ENCODE results near the gene TPMT.
A peak's percentile ranks its signal among the peaks of the same experiment; 100 is the strongest.

Gene TPMT

DNA sequence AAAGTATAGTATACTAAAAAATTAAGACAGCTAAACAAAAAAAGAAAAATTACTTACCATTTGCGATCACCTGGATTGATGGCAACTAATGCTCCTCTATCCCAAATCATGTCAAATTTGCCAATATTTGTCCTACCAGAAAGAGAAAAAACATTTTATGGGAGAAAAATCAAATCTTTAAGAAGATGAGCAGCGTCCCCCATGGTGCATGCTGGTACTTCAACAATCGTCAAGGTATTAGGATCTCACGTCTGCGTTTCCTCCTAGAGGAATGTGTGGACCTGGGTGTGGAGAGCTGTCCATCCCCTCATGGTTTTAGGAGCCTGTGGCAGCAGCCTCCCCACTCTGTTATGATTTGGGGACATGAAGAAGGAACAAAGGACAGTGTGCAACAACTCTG lies 16.0 kb downstream of the TPMT start:
- Histone ChIP-seq H3K9me3 (ENCODE audit: control insufficient read depth, insufficient read depth, low read depth, low read length) (no peaks in the 10 kb centered on the region), H3K4me3 (ENCODE audit: low read depth, low read length) (no peak overlapping the region), H3K27me3 (ENCODE audit: control insufficient read depth, insufficient read depth, low read length) (no peaks in the 10 kb centered on the region), H3K36me3 (ENCODE audit: control insufficient read depth, insufficient read depth, low read length) (peaks cover 44% of the 10 kb centered on the region), H3K9ac (ENCODE audit: low read length) (no peak overlapping the region), H3K27ac (ENCODE audit: low read depth, low read length) (no peak overlapping the region), H3K4me1 (ENCODE audit: control insufficient read depth, insufficient read depth, low read length) (peaks cover 8% of the 10 kb centered on the region)

- Histone ChIP-seq H3K4me1 (ENCODE audit: control insufficient read depth, insufficient read depth, low read length) (no peaks in the 10 kb centered on the region), H3K27ac (ENCODE audit: low read depth, low read length) (no peak overlapping the region), H3K36me3 (ENCODE audit: control insufficient read depth, insufficient read depth, low read length) (peaks cover 40% of the 10 kb centered on the region), H3K27me3 (ENCODE audit: control insufficient read depth, insufficient read depth, low read length) (no peaks in the 10 kb centered on the region), H3K9ac (ENCODE audit: low read length) (no peak overlapping the region), H3K9me3 (ENCODE audit: control insufficient read depth, insufficient read depth, low read depth, low read length) (no peaks in the 10 kb centered on the region), H3K4me3 (ENCODE audit: low read depth, low read length) (no peak overlapping the region)
These were observed 18.6 kb downstream of the TPMT start for GRCh38 chr6:18136260-18136659.

- H3K9me3 ChIP-seq (ENCODE audit: control insufficient read depth, insufficient read depth, low read depth, low read length) = no peaks in the 10 kb centered on the region
- H3K4me3 ChIP-seq (ENCODE audit: low read depth, low read length) = no peak overlapping the region
- no peak overlapping the region for H3K27ac ChIP-seq (ENCODE audit: low read depth, low read length)
- no peak overlapping the region for H3K9ac ChIP-seq (ENCODE audit: low read length)
- no peaks in the 10 kb centered on the region for H3K4me1 ChIP-seq (ENCODE audit: control insufficient read depth, insufficient read depth, low read length)
- peaks cover 42% of the 10 kb centered on the region for H3K36me3 ChIP-seq (ENCODE audit: control insufficient read depth, insufficient read depth, low read length)
- H3K27me3 ChIP-seq (ENCODE audit: control insufficient read depth, insufficient read depth, low read length) = no peaks in the 10 kb centered on the region
These were observed 19.7 kb downstream of the TPMT start for GRCh38 chr6:18135171-18135570.

GRCh38 chr6:18132346-18132745 lies 22.5 kb downstream of the TPMT start:
- Histone ChIP-seq H3K4me1 (ENCODE audit: control insufficient read depth, insufficient read depth, low read length) (no peaks in the 10 kb centered on the region), H3K27ac (ENCODE audit: low read depth, low read length) (no peak overlapping the region), H3K36me3 (ENCODE audit: control insufficient read depth, insufficient read depth, low read length) (peaks cover 25% of the 10 kb centered on the region), H3K4me3 (ENCODE audit: low read depth, low read length) (no peak overlapping the region), H3K9me3 (ENCODE audit: control insufficient read depth, insufficient read depth, low read depth, low read length) (no peaks in the 10 kb centered on the region), H3K27me3 (ENCODE audit: control insufficient read depth, insufficient read depth, low read length) (no peaks in the 10 kb centered on the region), H3K9ac (ENCODE audit: low read length) (no peak overlapping the region)

- peaks cover 18% of the 10 kb centered on the region for H3K27me3 ChIP-seq (ENCODE audit: control insufficient read depth, insufficient read depth, low read length)
- H3K9me3 ChIP-seq (ENCODE audit: control insufficient read depth, insufficient read depth, low read depth, low read length) = no peaks in the 10 kb centered on the region
- H3K4me3 ChIP-seq (ENCODE audit: low read depth, low read length) = no peak overlapping the region
- H3K4me1 ChIP-seq (ENCODE audit: control insufficient read depth, insufficient read depth, low read length) = no peaks in the 10 kb centered on the region
- peaks cover 4% of the 10 kb centered on the region for H3K36me3 ChIP-seq (ENCODE audit: control insufficient read depth, insufficient read depth, low read length)
- H3K27ac ChIP-seq (ENCODE audit: low read depth, low read length) = no peak overlapping the region
- no peak overlapping the region for H3K9ac ChIP-seq (ENCODE audit: low read length)
These were observed 28.8 kb downstream of the TPMT start for GRCh38 chr6:18126121-18126520.

GRCh38 chr6:18122128-18123093 lies 32.5 kb downstream of the TPMT start, which contains the start of gene NHLRC1:
TSS of gene NHLRC1 (minus strand) at chr6:18122677. CDS start at chr6:18122606, 71 bp downstream.
- Histone ChIP-seq H3K36me3 (ENCODE audit: control insufficient read depth, insufficient read depth, low read length) (no peaks in the 10 kb centered on the region), H3K9ac (ENCODE audit: low read length) (peak within 1 kb of the TSS; percentile 61), H3K4me1 (ENCODE audit: control insufficient read depth, insufficient read depth, low read length) (no peaks in the 10 kb centered on the region), H3K9me3 (ENCODE audit: control insufficient read depth, insufficient read depth, low read depth, low read length) (no peaks in the 10 kb centered on the region), H3K4me3 (ENCODE audit: low read depth, low read length) (peak within 1 kb of the TSS; percentile 59), H3K27ac (ENCODE audit: low read depth, low read length) (no peak within 1 kb of the TSS), H3K27me3 (ENCODE audit: control insufficient read depth, insufficient read depth, low read length) (peaks cover 20% of the 10 kb centered on the region)

GRCh38 chr6:18121580-18122127 lies 33.2 kb downstream of the TPMT start:
- Histone ChIP-seq H3K27ac (ENCODE audit: low read depth, low read length) (no peak overlapping the region), H3K4me3 (ENCODE audit: low read depth, low read length) (peak overlapping the region; percentile 59; the same call in 1 of the 2 replicates), H3K9me3 (ENCODE audit: control insufficient read depth, insufficient read depth, low read depth, low read length) (no peaks in the 10 kb centered on the region)

GRCh38 chr6:18119236-18119635 lies 35.6 kb downstream of the TPMT start:
- no peak overlapping the region for H3K27ac ChIP-seq (ENCODE audit: low read depth, low read length)
- H3K36me3 ChIP-seq (ENCODE audit: control insufficient read depth, insufficient read depth, low read length) = no peaks in the 10 kb centered on the region
- no peak overlapping the region for H3K9ac ChIP-seq (ENCODE audit: low read length)
- H3K4me3 ChIP-seq (ENCODE audit: low read depth, low read length) = no peak overlapping the region
- H3K27me3 ChIP-seq (ENCODE audit: control insufficient read depth, insufficient read depth, low read length) = peaks cover 20% of the 10 kb centered on the region
- no peaks in the 10 kb centered on the region for H3K9me3 ChIP-seq (ENCODE audit: control insufficient read depth, insufficient read depth, low read depth, low read length)
- no peaks in the 10 kb centered on the region for H3K4me1 ChIP-seq (ENCODE audit: control insufficient read depth, insufficient read depth, low read length)

More at GRCh38 chr6:18121580-18122127, 33.2 kb downstream of the TPMT start:
- Histone ChIP-seq H3K9ac (ENCODE audit: low read length) (no peak overlapping the region), H3K27me3 (ENCODE audit: control insufficient read depth, insufficient read depth, low read length) (peaks cover 20% of the 10 kb centered on the region), H3K4me1 (ENCODE audit: control insufficient read depth, insufficient read depth, low read length) (no peaks in the 10 kb centered on the region), H3K36me3 (ENCODE audit: control insufficient read depth, insufficient read depth, low read length) (no peaks in the 10 kb centered on the region)

- H3K9me3 ChIP-seq (ENCODE audit: control insufficient read depth, insufficient read depth, low read depth, low read length) = no peaks in the 10 kb centered on the region
- H3K4me3 ChIP-seq (ENCODE audit: low read depth, low read length) = no peak overlapping the region
- H3K27ac ChIP-seq (ENCODE audit: low read depth, low read length) = no peak overlapping the region
- H3K36me3 ChIP-seq (ENCODE audit: control insufficient read depth, insufficient read depth, low read length) = no peaks in the 10 kb centered on the region
- peaks cover 20% of the 10 kb centered on the region for H3K27me3 ChIP-seq (ENCODE audit: control insufficient read depth, insufficient read depth, low read length)
- H3K9ac ChIP-seq (ENCODE audit: low read length) = no peak overlapping the region
- H3K4me1 ChIP-seq (ENCODE audit: control insufficient read depth, insufficient read depth, low read length) = no peaks in the 10 kb centered on the region
These were observed 36.5 kb downstream of the TPMT start for GRCh38 chr6:18118330-18118729.

DNA sequence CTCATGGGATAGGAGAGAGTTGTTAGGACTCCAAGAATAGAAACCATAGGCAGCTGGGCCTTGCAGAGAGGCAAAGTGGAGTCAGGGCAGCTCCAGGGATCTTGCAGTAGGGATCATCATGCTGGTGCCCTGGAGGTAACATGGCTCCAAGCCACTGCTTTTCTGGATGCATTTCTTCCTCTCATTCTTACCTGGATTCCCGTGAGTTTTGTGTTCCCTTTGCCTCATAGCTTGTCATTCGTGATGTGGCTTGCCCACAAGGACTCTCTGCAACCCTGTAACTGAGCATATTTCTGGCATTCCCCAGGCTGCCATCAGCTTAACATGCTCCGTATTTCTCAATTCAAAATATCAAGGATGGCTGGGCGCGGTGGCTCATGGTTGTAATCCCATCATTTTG lies 37.7 kb downstream of the TPMT start:
- no peak overlapping the region for H3K4me3 ChIP-seq (ENCODE audit: low read depth, low read length)
- no peak overlapping the region for H3K9ac ChIP-seq (ENCODE audit: low read length)

DNA sequence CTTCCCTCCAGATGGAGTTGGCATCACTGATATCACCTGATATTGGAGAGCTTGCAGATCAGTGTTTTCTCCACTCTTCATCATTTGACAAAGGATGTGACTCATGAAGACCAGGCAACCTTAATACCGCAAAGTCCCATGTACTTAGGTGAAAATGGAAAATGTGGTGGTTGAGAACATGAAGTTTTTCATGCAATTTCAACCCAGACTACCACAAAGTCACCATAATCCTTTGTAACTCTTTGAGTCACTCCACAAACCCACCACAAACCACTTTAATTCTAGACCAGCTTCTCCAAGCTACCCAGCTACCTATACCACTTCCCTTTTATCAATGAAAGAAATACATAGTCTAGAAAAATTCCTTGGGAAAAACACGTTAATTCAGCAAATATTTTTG lies 39.5 kb downstream of the TPMT start:
- Histone ChIP-seq H3K27me3 (ENCODE audit: control insufficient read depth, insufficient read depth, low read length) (no peaks in the 10 kb centered on the region), H3K27ac (ENCODE audit: low read depth, low read length) (no peak overlapping the region), H3K4me3 (ENCODE audit: low read depth, low read length) (no peak overlapping the region), H3K9ac (ENCODE audit: low read length) (no peak overlapping the region), H3K36me3 (ENCODE audit: control insufficient read depth, insufficient read depth, low read length) (no peaks in the 10 kb centered on the region), H3K9me3 (ENCODE audit: control insufficient read depth, insufficient read depth, low read depth, low read length) (no peaks in the 10 kb centered on the region), H3K4me1 (ENCODE audit: control insufficient read depth, insufficient read depth, low read length) (no peaks in the 10 kb centered on the region; the same call in 1 of the 2 replicates)

More for the DNA sequence above, 37.7 kb downstream of the TPMT start:
- Histone ChIP-seq H3K36me3 (ENCODE audit: control insufficient read depth, insufficient read depth, low read length) (no peaks in the 10 kb centered on the region), H3K27me3 (ENCODE audit: control insufficient read depth, insufficient read depth, low read length) (peaks cover 12% of the 10 kb centered on the region), H3K9me3 (ENCODE audit: control insufficient read depth, insufficient read depth, low read depth, low read length) (no peaks in the 10 kb centered on the region), H3K27ac (ENCODE audit: low read depth, low read length) (no peak overlapping the region), H3K4me1 (ENCODE audit: control insufficient read depth, insufficient read depth, low read length) (no peaks in the 10 kb centered on the region; the same call in 1 of the 2 replicates)
